Measurements from ENCODE around the gene ADGRD1.

ADGRD1 gene

DNA sequence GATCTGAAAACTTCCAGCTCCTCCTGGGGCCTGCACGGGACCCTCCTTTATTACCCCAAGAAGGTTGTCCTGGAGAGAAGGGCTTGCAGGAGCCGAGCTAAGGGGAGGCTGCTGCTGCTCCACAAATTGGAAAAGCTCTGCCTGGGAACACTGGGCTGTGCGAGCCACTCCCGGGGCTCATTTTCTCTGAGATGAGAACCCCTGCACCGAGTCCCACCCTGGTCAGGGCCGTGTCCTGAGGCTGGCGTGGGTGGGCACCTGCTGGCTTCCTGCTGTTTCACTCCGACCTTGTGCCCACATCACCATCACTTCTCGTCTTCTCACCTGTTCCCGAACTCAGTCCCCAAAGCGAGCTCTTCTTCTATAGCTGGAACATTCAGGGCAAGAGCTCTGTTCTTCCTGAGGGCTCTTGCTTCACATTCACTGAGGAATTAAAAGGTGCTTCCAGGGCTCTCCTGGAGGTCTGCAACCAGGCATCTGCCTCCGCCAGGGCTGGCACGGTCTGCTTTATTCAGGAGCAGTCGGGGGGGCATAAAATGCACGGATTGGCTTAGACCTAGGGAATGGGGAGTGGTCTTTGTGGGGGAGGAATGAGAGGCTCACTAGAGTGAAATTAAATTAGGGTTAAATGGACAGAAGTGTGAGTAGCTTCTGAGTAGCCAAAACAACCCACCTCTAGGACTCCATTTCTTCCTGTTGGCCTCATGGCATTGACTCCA lies 98.5 kb downstream of the ADGRD1 start:
- in situ Hi-C loops (cut with MboI; ENCODE audit: low sequenced_read_pairs), result no loop called here

DNA sequence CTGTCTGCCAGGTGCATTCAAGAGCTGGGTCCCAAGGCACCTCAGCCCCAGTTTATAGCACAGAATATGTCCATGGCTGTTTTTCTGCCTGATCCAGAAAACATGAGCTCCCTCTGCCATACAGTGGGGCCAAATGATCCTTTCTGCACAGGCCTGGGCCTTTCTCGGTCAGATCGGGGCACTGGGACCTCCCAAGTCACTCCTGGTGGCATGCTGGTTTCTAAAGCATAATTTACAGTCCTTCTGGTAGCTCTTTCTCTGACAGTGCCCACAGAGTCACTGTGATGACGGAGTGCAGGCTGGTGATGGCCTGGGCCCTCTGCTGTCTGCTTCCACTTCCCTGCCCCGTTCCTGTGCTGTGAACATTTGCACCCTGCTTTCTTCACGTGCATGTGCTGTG lies 99.2 kb downstream of the ADGRD1 start:
- in situ Hi-C loops (cut with MboI; ENCODE audit: low sequenced_read_pairs), result no loop called here

DNA sequence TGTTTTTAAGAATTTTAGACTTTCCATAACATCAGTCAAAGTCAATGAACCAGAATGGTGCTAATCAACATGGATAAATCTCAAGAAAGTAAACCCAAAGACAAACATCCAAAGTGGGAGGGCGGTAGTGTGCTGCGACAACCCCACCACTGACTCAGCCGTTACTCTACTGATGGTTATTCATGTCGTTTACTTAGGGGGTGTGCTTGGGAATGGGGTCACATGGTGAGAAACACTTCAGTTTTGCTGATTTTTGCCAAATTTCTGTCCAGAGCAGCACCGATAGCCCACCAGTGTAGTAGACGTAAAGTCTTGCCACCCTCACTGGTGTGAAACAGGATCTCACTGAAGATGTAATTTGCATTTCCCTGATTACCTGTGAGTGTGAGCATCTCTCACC lies 99.9 kb downstream of the ADGRD1 start:
- in situ Hi-C loops (cut with MboI; ENCODE audit: low sequenced_read_pairs), result no loop called here

DNA sequence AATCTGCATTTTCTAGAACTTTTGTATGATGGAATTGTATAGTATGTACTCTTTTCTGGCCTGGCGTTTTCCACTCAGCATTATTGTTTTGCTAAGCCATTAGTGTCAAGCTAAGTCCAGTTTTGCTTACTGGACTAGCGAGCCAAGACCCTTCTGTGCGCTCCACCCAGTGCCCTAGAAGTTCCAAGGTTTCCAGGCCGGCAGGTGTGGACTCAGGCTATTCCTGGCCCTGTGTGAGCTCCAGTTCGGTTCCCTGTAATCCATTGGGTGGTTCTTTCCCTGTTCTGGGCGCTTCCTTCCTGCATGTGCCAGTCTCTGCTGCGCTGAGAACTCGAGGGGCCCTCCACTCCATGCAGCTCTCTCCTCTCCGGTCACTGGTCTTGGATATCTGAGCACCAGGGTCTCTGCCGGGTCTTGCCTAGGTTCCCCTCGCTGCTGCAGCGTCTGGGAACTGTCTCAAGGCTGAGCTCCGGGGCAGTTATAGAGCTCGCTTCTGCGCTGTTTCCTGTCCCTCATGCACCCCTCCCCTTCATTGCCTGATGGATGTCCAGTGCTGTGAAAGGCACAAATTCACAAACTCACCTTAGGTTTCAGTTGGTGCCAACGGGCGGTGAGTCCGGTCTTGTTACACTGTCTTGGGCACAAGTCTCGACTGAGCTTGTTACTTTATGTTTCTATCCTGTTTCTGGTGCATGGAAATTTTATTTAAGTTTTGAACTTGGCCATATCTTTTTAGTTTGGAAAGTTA lies 100.8 kb downstream of the ADGRD1 start:
- in situ Hi-C loops (cut with MboI; ENCODE audit: low sequenced_read_pairs), result no loop called here

DNA sequence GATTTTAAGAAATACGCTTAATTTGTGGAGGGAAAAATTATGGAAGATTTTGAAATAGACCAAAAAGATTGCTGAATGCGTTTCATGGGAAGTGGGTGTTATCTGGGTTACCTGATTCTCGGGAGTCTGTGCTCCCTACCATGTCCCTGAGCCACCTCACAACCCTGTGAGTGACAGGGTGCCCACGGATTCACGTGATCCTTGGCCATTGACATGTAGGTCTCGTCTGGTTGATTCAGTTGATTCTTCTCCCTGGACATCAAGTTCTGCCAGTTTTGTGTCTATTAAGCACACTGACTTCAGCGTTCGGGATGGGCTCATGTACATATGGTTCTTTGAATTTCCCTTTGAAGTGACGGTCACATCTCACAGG lies 101.4 kb downstream of the ADGRD1 start:
- in situ Hi-C loops (cut with MboI; ENCODE audit: low sequenced_read_pairs), result no loop called here

DNA sequence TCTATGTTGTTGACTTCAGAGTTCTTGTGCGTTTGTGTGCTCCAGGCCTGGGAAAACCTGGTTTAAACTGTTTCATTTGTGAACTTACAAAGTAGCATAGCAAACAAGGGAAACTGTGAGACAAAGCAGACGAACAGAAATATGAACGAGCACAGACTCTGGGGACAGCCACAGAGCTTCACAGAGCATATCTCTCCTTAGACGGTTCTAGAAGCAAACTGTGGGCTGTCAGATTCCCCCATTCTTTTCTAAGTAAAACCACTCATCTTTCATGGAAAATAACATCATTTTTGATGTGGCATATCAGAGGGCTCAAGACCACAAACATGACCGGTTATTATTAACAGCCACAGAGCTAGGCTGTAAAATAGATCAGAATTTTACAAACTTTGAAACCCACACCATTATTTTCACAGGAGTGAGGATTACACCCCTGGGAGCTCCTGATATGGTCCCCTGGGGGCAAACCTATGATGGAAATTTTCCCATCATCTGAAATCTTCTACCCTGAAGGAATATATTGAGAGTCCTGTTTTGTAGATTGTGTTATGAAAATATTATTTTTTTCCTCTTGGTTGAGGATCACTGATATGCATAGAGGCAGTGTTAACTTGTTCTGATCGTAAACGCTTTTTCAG lies 102.0 kb downstream of the ADGRD1 start:
- in situ Hi-C loops (cut with MboI; ENCODE audit: low sequenced_read_pairs), result no loop called here

DNA sequence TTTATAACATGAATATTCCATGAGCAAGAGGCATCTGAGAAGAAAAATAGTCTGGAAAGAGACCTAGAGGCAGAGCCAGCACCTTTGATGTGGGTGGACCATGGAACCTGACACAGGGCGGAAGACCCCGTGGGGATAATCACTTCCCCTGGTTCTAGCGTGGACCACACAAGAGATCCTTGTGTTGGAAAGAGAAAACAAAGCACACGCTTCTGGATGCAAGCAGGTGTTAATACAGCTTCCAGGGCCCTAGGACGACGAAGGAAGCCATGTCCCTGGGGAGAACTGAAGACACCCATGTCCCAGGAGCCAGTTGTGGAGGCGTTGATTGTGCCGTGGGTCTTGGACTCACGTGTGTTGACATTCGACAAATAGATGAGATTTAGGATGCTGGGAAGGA lies 102.9 kb downstream of the ADGRD1 start:
- in situ Hi-C loops (cut with MboI; ENCODE audit: low sequenced_read_pairs), result no loop called here

DNA sequence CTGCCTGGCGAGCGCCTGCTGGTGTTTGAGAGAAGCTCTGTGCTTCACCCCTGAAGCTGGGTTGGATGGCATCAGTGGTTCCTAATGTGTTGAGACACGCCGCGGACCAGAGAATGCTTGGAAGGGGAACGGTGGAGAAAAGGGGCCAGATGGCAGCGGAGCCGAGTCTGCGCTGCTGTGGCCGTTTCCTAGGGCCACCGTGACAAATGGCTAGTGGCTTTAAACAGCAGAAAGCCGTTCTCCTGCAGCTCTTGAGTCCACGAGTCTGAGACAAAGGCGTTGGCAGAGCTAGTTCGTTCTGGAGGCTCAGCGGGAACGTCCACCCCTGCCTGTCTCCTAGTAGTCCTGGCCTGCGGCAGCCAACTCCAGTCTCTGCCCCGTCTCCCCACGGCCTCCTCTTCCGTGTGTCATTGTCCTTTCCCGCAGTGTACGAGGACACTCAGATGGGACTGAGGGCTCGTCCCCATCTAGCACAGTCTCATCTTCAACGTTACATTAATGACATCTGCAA lies 103.6 kb downstream of the ADGRD1 start:
- in situ Hi-C loops (cut with MboI; ENCODE audit: low sequenced_read_pairs), result no loop called here

DNA sequence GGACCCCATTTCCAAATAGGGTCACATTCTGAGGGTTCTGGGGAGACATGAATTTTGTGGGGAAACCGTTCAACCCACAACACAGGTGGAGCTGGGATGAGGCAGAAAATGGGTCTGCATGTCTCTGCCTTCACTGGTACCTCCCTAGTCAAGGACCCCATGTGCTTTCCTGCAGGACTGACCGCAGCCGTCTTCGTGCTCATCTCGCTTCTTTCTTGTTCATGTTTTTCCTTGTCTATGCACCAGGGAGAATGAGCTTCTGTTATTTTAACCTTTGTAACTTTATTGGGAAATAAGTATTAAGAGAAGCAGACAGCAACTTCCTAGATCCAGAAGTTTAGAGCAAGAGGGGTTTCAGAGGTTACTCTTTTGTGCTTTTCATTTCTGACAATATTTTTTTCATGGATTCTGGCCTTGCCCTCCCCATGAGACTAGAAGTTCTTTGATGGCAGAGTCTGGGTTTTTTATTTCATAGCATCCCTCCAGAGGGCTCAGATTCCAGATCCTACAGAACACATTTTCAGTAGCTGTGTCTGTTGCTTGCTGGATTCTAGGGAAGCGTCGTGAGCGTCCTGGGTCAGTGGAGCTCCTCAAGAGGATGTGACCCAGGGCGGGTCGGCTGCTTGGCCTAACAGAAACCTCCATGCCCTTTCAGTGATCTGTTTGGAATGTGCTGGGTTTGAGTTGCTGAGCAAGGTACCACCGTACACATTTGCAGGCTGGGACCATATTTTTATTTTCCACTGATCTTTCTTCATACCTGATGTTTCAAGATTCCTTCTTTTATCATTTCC lies 104.2 kb downstream of the ADGRD1 start:
- in situ Hi-C loops (cut with MboI; ENCODE audit: low sequenced_read_pairs), result no loop called here

DNA sequence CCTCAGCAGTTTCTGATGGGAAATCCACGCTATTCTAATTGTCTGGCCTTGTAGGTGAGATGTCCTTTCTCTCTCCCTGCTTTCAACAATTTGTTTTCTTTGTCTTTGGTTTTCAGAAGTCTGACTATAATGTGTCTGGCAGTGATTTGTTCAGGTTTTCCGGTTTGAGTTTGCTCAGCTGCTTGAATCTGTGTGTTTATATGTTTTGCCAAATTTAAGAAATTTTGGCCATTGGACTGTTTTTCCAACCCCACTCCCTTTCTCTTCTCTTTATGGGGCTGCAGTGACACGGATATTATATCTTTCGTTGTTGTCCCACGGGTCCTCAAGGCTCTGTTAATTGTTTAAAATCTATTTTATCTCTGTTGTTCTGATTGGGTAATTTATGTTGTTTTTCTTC lies 105.0 kb downstream of the ADGRD1 start:
- in situ Hi-C loops (cut with MboI; ENCODE audit: low sequenced_read_pairs), result no loop called here

DNA sequence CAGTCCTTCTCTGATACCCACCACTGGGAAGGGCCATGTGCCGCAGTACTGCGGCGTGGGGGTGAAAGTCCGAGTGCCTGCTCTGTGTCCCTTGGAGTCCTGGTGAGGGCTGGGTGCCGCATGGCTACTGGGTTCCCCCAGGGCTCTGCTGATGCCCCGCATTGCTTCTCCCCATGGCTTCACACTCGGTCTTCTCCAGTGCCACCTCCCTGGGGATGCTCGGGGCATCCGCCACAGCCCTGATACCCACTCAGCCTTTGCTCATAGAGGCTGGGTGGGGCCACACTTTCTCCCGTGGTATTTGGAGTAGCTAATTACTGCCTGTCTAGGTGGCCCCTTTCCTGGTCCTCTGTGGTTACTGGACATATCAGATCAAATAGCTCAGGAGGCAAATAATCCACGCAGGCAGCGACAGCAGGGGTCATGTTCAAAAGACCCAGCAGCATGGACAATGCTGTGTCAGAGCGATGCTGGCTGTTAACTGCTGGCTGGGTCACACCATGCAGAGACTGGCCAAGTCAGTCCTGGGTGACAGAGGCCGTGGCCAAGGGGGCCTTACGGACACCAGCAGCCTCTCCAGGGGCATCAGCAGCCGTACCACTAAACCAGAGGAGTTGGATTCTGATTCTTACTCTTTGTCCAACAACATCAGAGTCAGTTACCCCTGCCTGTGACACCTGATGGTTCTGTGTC lies 106.5 kb downstream of the ADGRD1 start:
- in situ Hi-C loops (cut with MboI; ENCODE audit: low sequenced_read_pairs), result no loop called here

DNA sequence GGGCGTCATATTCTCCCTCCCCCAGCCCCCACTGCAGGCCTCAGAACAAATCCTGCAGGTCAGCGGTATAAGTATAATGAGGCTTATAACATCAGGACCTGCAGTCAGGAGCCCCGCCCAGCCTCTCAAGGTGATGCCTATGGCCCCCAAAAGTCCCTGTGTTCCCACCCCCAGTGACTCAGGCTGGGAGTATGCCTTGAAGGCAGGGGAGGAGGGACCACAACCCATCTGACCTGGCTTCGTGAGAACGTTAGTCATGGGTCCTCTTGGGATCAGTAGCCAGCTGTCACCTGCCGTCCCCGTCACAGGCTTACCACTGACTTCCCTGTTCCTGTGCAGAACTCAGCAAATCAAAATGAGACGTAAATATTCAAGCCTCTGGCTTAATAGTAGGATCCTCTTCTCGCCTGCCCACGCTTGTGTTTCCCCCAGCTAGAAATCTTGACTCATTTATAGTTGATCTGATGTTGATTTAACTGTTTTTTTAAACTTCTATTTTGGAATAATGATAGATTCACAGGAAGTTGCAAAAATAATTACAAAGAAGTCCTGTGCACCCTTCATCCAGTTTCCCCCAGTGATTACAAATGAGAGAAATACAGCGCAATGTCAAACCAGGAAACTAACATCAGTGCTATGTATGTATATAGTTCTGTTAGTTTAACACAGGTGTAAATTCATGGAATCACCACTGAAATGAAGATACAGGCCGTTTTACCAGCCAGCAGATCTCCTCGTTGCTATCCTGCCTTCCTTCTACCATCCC lies 107.5 kb downstream of the ADGRD1 start:
- in situ Hi-C loops (cut with MboI; ENCODE audit: low sequenced_read_pairs), result no loop called here

DNA sequence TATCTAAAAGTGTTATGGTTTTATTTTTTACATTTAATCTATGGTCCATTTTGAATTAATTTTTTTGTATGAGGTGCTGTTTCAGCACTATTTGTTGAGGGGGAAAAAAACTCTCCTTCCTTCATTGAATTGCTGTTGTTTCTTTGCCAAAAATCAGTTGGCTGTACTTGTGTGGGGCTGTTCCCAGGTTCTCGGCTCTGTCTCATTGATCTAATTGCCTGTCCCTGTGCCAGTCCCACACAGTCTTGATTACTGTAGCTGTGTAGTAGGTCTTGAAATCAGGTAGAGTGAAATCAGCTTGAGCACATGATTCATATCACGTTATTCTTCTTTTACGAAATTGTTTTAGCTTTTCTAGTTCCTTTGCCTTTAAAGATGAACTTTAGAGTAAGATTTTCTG lies 109.7 kb downstream of the ADGRD1 start:
- in situ Hi-C loops (cut with MboI; ENCODE audit: low sequenced_read_pairs), result no loop called here

DNA sequence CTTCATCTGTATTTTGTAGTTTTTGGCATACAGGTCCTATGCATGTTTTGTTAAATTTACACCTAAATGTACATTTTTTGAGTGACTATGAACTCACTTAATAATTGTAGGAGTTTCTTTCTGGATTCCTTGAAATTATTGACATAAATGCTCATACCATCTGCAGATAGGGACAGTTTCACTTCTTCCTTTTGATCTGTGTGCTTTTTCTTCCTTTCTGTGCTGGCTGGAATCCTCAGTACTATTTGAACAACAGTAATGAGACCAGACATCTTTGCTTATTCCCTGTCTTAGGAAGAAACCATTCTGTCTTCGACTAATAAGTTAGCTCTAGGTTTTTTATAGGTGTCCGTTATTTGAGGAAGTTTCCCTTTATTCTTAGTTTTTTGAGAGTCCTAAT lies 110.3 kb downstream of the ADGRD1 start:
- in situ Hi-C loops (cut with MboI; ENCODE audit: low sequenced_read_pairs), result no loop called here

DNA sequence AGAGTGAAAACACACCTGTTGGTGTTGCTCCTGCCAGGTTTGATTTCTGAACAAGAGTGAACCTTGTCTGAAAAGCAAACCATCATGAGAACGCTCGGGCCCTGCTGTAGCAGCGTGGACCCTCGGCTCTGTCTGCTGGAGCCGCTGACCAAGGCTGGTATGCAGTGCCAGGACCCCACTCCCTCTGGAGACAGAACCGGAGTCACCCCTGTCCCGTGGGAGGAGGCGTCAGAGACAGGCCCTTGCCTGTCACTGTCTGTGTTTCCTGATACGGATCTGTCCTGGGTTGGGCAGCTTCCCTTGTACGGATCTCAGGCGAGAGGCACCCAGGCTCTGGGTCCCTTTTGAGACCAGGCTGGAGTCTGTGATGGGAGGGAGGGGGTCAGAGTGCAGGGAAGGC lies 111.6 kb downstream of the ADGRD1 start:
- in situ Hi-C loops (cut with MboI; ENCODE audit: low sequenced_read_pairs), result no loop called here

DNA sequence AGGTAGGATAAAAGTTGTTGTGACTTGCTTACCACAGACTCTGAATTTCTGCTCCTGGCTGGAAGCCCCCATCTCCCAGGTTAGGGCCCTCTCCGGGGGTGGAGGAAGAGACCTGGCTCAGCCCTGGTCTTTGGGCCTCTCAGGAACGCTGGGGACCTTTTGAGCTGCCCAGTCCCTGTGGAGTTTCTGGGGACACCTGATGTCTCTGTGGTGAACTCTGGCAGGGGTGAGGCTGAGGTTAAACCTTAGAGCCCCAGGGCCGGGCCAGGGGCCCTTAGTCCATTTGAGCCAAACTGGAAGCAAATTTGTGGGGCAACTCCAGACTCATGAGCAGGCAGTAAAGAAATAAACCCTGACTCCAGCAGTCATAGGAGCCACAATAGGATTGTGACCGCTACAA lies 112.1 kb downstream of the ADGRD1 start:
- in situ Hi-C loops (cut with MboI; ENCODE audit: low sequenced_read_pairs), result no loop called here

DNA sequence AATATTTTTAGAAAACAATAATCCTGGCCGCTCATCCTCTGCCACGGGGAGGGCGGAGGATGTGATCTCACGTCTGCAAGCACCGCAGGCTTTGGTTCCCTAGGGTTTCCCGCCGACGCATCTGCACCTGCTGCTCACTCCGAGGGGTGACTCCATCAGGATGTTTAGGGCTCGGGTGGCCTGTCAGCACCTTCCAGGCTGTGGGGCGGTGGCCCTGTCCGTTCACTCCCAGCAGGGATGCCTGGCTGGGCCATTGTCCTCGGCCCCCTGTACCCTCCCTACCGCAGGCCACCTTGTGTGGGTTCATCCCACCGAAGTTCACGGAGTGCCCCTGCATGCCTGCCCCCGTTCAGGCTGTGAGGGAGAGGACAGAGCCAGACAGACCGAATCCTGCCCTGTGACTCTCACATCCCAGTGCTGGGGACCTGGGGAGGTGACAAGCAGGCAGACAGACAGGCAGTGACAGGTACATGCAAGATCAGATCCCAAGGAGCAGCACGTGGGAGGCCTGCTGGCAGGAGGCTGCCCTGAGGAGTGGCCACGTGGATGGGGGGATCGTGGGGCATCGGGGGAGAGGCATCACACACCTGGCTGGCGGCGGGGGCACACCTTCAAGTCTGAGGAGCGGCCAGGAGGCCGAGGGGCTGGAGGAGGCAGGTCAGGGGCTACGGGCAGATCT lies 112.6 kb downstream of the ADGRD1 start:
- in situ Hi-C loops (cut with MboI; ENCODE audit: low sequenced_read_pairs), result no loop called here

DNA sequence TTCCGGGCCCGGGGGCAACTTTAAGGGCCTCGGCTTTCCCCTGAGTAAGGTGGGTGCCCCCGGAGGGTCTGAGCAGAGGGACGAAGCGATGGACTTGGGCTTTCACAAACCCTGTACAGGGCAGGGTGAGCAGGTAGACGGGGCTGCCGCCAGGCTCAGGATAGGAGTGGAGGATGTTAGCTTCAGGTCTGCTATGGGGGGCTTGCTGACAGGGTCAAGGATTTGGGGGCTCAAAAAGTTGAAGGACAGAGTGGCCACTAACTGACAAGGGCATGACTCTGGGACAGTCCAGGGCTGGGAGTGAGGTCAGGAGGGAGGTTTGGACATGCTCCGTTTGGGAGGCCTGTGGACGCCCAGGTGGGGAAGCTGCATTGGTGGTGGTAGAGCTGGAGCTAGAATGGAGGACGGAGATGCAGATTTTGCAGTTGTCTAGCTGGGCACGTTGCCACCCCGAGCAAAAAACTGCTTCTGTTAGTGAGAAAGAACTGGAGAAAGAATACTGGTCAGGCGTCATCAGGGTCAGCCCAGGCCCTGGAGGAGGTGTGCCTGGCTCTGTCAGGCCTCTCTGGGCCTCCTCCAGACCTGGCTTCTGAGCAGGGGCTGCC lies 113.3 kb downstream of the ADGRD1 start:
- in situ Hi-C loops (cut with MboI; ENCODE audit: low sequenced_read_pairs), result no loop called here

Measured in hTERT RPE-1 (cell line).